NCI-H1417 treated with DMSO at 0.1 percent for 48 hours (cell line): Measurements from ENCODE around the gene BCAN.

ENCODE experiments used
- DNase-seq: peaks from one replicate; lab custom pipeline; 2025; lab: John Stamatoyannopoulos, UW

BCAN gene

GRCh38 chr1:156677616-156678596 lies 36.0 kb downstream of the BCAN start:
- peak; percentile 5 for DNase-seq

- no peak for DNase-seq
These were observed 38.1 kb downstream of the BCAN start for GRCh38 chr1:156680056-156680455.

- no peak for DNase-seq
These were observed 39.5 kb downstream of the BCAN start for GRCh38 chr1:156681196-156681960.

GRCh38 chr1:156682166-156682890 lies 40.4 kb downstream of the BCAN start:
- DNase-seq = no peak

GRCh38 chr1:156684227-156684782 lies 42.4 kb downstream of the BCAN start:
- DNase-seq = no peak

GRCh38 chr1:156689035-156689952 lies 47.4 kb downstream of the BCAN start:
- peak; percentile 33 for DNase-seq

- no peak for DNase-seq
These were observed 48.2 kb downstream of the BCAN start for GRCh38 chr1:156689953-156690674.

GRCh38 chr1:156690675-156691036 lies 48.7 kb downstream of the BCAN start:
- no peak for DNase-seq

GRCh38 chr1:156691191-156691590 lies 49.3 kb downstream of the BCAN start:
- DNase-seq = no peak

- DNase-seq = no peak
These were observed 49.9 kb downstream of the BCAN start for GRCh38 chr1:156691665-156692440.

- no peak for DNase-seq
These were observed 50.6 kb downstream of the BCAN start for GRCh38 chr1:156692441-156692924.

GRCh38 chr1:156692925-156693847 lies 51.3 kb downstream of the BCAN start:
- DNase-seq = no peak

GRCh38 chr1:156693848-156694689 lies 52.2 kb downstream of the BCAN start:
- DNase-seq = no peak

- DNase-seq = no peak
These were observed 52.7 kb downstream of the BCAN start for GRCh38 chr1:156694690-156694962.

GRCh38 chr1:156696755-156697154 lies 54.8 kb downstream of the BCAN start:
- no peak for DNase-seq

GRCh38 chr1:156697481-156697880 lies 55.6 kb downstream of the BCAN start:
- DNase-seq = no peak

GRCh38 chr1:156698995-156699394 lies 57.1 kb downstream of the BCAN start:
- no peak for DNase-seq
